CD8-positive, alpha-beta memory T cell (primary cell): ENCODE results near the gene TMEM147. TPM values are rescaled to one million over a fixed set of nuclear protein-coding genes. Genes with fewer than 3 reads are reported as not detected.

Experiments
- CTCF ChIA-PET: fragments of 350-600 bp; sonication (Branson Sonifier 250); formaldehyde crosslinking; loops from one replicate; lab custom pipeline; 2021; ENCODE audit warnings: antibody characterized with exemption; lab: Charles Lee
- POLR2A ChIA-PET: fragments of 350-600 bp; sonication (Branson Sonifier 250); formaldehyde crosslinking; loops from one replicate; lab custom pipeline; 2021; ENCODE audit warnings: antibody characterized with exemption; lab: Charles Lee
- DNase-seq, 5 donors: peaks; one replicate each; pipeline versions ENCODE4 v3.0.0 to v3.0.0-alpha.2; 2020 to 2022; ENCODE audit warnings: mixed read lengths in 1 of 5
- H3K27ac ChIP-seq: one replicate; pipeline ENCODE4 v1.7.0; 2013; ENCODE audit warnings: low read depth, mild to moderate bottlenecking, low read length, moderate library complexity
- H3K27me3 ChIP-seq: 2 replicates; pipeline ENCODE4 v1.7.0; 2013; ENCODE audit warnings: low read length, mild to moderate bottlenecking; ENCODE audit not compliant: insufficient read depth, poor library complexity, severe bottlenecking
- H3K36me3 ChIP-seq: 2 replicates; pipeline ENCODE4 v1.7.0; 2013; ENCODE audit warnings: mild to moderate bottlenecking, low read length, moderate library complexity; ENCODE audit not compliant: insufficient read depth
- H3K4me1 ChIP-seq: 2 replicates; pipeline ENCODE4 v1.7.0; 2013; ENCODE audit warnings: mild to moderate bottlenecking, low read length, moderate library complexity; ENCODE audit not compliant: insufficient read depth
- H3K4me3 ChIP-seq: 2 replicates; pipeline ENCODE4 v1.7.0; 2013; ENCODE audit warnings: mild to moderate bottlenecking, low read length
- H3K9me3 ChIP-seq: 2 replicates; pipeline ENCODE4 v1.7.0; 2013; ENCODE audit warnings: mild to moderate bottlenecking, low read length
- H3K27ac Mint-ChIP-seq, 8 donors: one replicate each; pipeline ENCODE4 v1.8.0; 2020 to 2021; ENCODE audit warnings: mixed read lengths in 8 of 8, mild to moderate bottlenecking in 6 of 8, inconsistent platforms in 3 of 8, moderate library complexity in 3 of 8
- H3K27me3 Mint-ChIP-seq, 2 donors: one replicate each; pipeline ENCODE4 v1.8.0; 2020 to 2021; ENCODE audit warnings: mixed read lengths in 2 of 2, mild to moderate bottlenecking in 1 of 2, moderate library complexity in 1 of 2
- H3K36me3 Mint-ChIP-seq, 3 donors: one replicate each; pipeline ENCODE4 v1.8.0; 2020 to 2021; ENCODE audit warnings: mixed read lengths in 3 of 3, inconsistent platforms in 1 of 3, mild to moderate bottlenecking in 1 of 3
- H3K4me1 Mint-ChIP-seq, 3 donors: one replicate each; pipeline ENCODE4 v1.8.0; 2020 to 2021; ENCODE audit warnings: mixed read lengths in 3 of 3, inconsistent platforms in 1 of 3, mild to moderate bottlenecking in 1 of 3
- H3K4me3 Mint-ChIP-seq, 7 donors: one replicate each; pipeline ENCODE4 v1.8.0; 2020 to 2021; ENCODE audit warnings: mixed read lengths in 7 of 7, mild to moderate bottlenecking in 6 of 7, moderate library complexity in 4 of 7, inconsistent platforms in 2 of 7
- H3K9me3 Mint-ChIP-seq, 5 donors: one replicate each; pipeline ENCODE4 v1.8.0; 2020 to 2022; ENCODE audit warnings: mixed read lengths in 5 of 5, mild to moderate bottlenecking in 3 of 5, moderate library complexity in 2 of 5, inconsistent platforms in 1 of 5
- polyA plus RNA-seq: library from polyadenylated mRNA; unstranded; fragments of 300-500 nt; fragmentation: Illumina TruSeq; gene quantifications from one replicate; pipeline ENCODE4 v1.2.3, GENCODE V29; 2021
- total RNA-seq, 2 experiments: library from RNA; stranded (reverse); gene quantifications; one replicate each; pipeline ENCODE4 v1.2.3, GENCODE V29; 2021

TMEM147 gene
- total and polyA plus RNA-seq, 3 experiments from 2014 or later, result 82.6 to 175 (median 91.4) TPM

DNA sequence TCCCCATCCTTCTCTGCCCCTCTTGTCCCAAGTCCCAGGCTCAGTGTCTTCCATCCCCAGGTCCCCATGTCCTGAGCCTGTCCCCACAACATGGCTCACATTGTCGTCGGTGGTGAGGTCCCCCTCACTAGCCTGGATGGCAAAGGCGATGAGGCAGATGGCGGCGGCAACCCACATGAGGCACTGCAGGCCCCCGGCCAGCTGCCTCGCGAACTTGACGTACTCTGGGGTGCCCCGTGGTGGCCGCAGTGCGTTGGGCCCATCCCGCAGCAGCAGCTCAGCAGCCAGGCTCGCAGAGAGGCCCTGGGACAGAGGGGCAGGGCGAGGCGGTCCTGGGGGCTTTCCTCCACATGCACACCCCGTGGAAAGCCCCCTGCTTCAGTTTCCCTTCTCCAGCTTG lies 16.9 kb downstream of the TMEM147 start:
- H3K27ac ChIP-seq, result no peak overlapping the region
- Mint-ChIP-seq H3K9me3 (no peaks in the 10 kb centered on the region), H3K4me1 (peaks cover 4 to 11% (median 5%) of the 10 kb centered on the region in 3 donors), H3K36me3 (no peaks in the 10 kb centered on the region), H3K27ac (no peak overlapping the region), H3K27me3 (peaks cover 37 to 61% of the 10 kb centered on the region in 2 donors), H3K4me3 (no peak overlapping the region)
- ChIA-PET CTCF (no interaction called here), POLR2A (no interaction called here)
- H3K4me1 ChIP-seq, result peaks cover 8% of the 10 kb centered on the region
- no peak for DNase-seq
- no peak overlapping the region for H3K4me3 ChIP-seq
- H3K27me3 ChIP-seq, result peaks cover 11% of the 10 kb centered on the region
- no peaks in the 10 kb centered on the region for H3K36me3 ChIP-seq
- no peaks in the 10 kb centered on the region for H3K9me3 ChIP-seq

DNA sequence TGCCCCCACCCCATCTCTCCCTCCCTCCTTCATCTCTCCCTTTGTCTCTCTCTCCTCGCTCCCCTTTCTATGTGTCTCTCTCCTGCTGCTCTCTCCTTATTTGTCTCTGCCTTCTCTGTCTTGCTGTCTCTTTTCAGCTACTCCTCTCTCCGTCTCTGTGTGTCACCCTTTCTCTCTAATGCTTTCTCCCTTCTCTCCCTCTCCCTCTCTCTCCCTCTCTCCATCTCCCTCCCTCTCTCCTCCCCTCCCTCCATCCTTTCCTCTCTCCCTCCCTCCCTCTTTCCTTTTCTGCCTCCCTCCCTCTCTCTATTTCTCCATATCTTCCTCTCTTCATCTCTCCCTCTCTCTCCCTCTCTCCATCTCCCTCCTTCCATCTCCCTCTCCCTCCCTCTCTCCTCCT lies 17.4 kb downstream of the TMEM147 start:
- no peak overlapping the region for H3K4me3 ChIP-seq
- Mint-ChIP-seq H3K4me1 (peaks cover 2 to 8% (median 3%) of the 10 kb centered on the region in 3 donors), H3K9me3 (no peaks in the 10 kb centered on the region), H3K4me3 (no peak overlapping the region), H3K27ac (no peak overlapping the region), H3K27me3 (peaks cover 37 to 61% of the 10 kb centered on the region in 2 donors), H3K36me3 (no peaks in the 10 kb centered on the region)
- peaks cover 8% of the 10 kb centered on the region for H3K4me1 ChIP-seq
- no peak overlapping the region for H3K27ac ChIP-seq
- peaks cover 11% of the 10 kb centered on the region for H3K27me3 ChIP-seq
- ChIA-PET POLR2A (no interaction called here), CTCF (no interaction called here)
- H3K9me3 ChIP-seq, result no peaks in the 10 kb centered on the region
- no peaks in the 10 kb centered on the region for H3K36me3 ChIP-seq
- DNase-seq, result no peak

GRCh38 chr19:35563207-35563829 lies 17.9 kb downstream of the TMEM147 start, which contains the start of gene ATP4A:
Gene ATP4A (minus strand): TSS chr19:35563658. CDS start chr19:35563629, 29 bp downstream.
- Mint-ChIP-seq H3K4me3 (no peak within 1 kb of the TSS), H3K27me3 (peaks cover 35 to 60% of the 10 kb centered on the region in 2 donors), H3K9me3 (no peaks in the 10 kb centered on the region), H3K27ac (no peak within 1 kb of the TSS), H3K4me1 (peaks cover 0 to 5% (median 1%) of the 10 kb centered on the region in 3 donors), H3K36me3 (no peaks in the 10 kb centered on the region)
- ChIA-PET POLR2A (no interaction called here), CTCF (no interaction called here)
- no peak for DNase-seq
- H3K27me3 ChIP-seq, result peaks cover 11% of the 10 kb centered on the region
- no peak within 1 kb of the TSS for H3K4me3 ChIP-seq
- no peaks in the 10 kb centered on the region for H3K36me3 ChIP-seq
- peaks cover 3% of the 10 kb centered on the region for H3K4me1 ChIP-seq
- H3K27ac ChIP-seq, result no peak within 1 kb of the TSS
- H3K9me3 ChIP-seq, result no peaks in the 10 kb centered on the region

DNA sequence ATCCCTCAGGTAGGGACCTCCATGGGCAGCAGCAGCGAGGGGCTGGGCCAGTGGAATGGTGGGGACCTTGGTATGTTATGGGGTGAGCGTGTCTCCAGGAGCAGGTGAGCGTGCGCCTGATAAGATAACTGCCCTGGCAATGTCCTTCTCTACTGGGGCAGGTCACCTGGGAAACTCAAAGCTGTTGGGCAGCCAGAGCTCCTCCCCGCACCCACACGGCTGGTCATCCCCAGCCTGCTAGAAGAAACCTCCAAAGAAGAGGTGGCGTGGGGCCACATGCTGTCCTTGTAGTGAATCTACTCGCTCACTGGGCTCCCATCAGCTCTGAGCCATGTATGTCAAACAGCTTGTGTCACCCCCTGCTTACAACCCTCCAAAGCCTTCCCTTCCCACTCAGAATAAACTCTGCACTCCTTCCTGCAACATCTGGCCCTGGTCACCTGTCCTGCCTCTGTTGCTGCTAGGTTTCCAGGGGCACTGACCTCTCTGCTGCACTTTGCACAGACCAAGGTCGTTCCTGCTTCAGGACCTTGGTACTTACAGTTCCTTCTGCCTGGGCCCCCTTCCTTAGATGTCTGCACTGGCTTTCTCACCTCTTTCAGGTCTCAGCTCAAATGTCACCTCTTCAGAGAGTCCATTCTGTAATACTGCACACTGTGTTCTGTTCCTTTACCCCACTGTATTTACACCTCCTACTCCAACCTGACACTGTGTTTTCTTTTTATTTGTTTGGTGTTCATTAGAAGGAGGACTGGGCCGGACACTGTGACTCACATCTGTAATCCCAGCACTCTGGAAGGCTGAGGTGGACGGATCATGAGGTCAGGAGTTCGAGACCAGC lies 19.8 kb downstream of the TMEM147 start:
- Mint-ChIP-seq H3K27ac (peak overlapping the region in 1 of 8 donors; percentile 35), H3K36me3 (no peaks in the 10 kb centered on the region), H3K4me3 (no peak overlapping the region), H3K27me3 (peaks cover 30 to 55% of the 10 kb centered on the region in 2 donors), H3K4me1 (no peaks in the 10 kb centered on the region), H3K9me3 (peaks cover 0 to 4% (median 0%) of the 10 kb centered on the region in 5 donors)
- no peaks in the 10 kb centered on the region for H3K27me3 ChIP-seq
- ChIA-PET CTCF (interaction anchor here (0.6 to 0.7 kb wide), 2 partner anchors 55 to 498 kb away, joined by 3 to 5 read pairs; no protein-coding TSS in a partner anchor), POLR2A (no interaction called here)
- H3K4me3 ChIP-seq, result no peak overlapping the region
- no peak for DNase-seq
- no peaks in the 10 kb centered on the region for H3K4me1 ChIP-seq
- no peaks in the 10 kb centered on the region for H3K9me3 ChIP-seq
- H3K27ac ChIP-seq, result no peak overlapping the region
- no peaks in the 10 kb centered on the region for H3K36me3 ChIP-seq

GRCh38 chr19:35566738-35567137 lies 21.3 kb downstream of the TMEM147 start:
- Mint-ChIP-seq H3K4me3 (no peak overlapping the region), H3K36me3 (no peaks in the 10 kb centered on the region), H3K27me3 (peaks cover 23 to 50% of the 10 kb centered on the region in 2 donors), H3K4me1 (no peaks in the 10 kb centered on the region), H3K9me3 (peaks cover 0 to 4% (median 0%) of the 10 kb centered on the region in 5 donors), H3K27ac (no peak overlapping the region)
- no peak overlapping the region for H3K4me3 ChIP-seq
- no peaks in the 10 kb centered on the region for H3K27me3 ChIP-seq
- CTCF ChIA-PET, result no interaction called here
- POLR2A ChIA-PET, result no interaction called here
- H3K9me3 ChIP-seq, result no peaks in the 10 kb centered on the region
- H3K4me1 ChIP-seq, result no peaks in the 10 kb centered on the region
- H3K27ac ChIP-seq, result no peak overlapping the region
- no peak for DNase-seq
- no peaks in the 10 kb centered on the region for H3K36me3 ChIP-seq

DNA sequence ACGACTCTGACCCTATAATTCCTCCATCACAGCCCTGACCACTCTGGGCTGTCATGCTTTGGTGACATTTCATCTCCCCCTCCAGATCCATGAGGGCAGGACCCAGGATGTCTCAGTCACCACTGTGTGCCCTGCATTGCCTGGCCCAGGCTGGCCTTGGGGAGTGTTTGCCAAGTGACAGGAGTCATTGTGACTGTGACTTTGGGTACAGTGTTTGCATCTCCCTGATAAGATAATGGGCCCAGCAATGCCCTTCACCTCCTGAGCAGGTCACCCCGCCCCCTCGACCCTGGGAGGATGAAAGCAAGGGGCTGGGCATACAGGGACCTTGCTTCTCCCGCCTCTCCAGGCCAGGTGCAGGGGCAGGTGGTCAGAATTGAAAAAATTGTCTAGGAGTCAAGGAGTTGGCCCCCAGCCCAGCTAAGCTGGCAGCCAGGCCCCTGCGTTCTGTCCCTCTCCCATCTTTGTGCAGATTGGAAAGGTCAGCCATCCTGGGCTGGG lies 23.9 kb downstream of the TMEM147 start:
- no peak for DNase-seq

GRCh38 chr19:35571406-35571965 lies 26.1 kb downstream of the TMEM147 start:
- POLR2A ChIA-PET, result no interaction called here
- Histone ChIP-seq H3K27ac (no peak overlapping the region), H3K27me3 (no peaks in the 10 kb centered on the region), H3K36me3 (no peaks in the 10 kb centered on the region), H3K4me3 (no peak overlapping the region), H3K9me3 (peaks cover 5% of the 10 kb centered on the region), H3K4me1 (no peaks in the 10 kb centered on the region)
- Mint-ChIP-seq H3K27ac (no peak overlapping the region), H3K27me3 (peaks cover 13 to 48% of the 10 kb centered on the region in 2 donors), H3K9me3 (peaks cover 16 to 25% (median 20%) of the 10 kb centered on the region in 5 donors), H3K4me1 (no peaks in the 10 kb centered on the region), H3K4me3 (no peak overlapping the region), H3K36me3 (peaks cover 0 to 15% (median 0%) of the 10 kb centered on the region in 3 donors)
- DNase-seq, result no peak
- CTCF ChIA-PET, result no interaction called here

More for the DNA sequence above, 23.9 kb downstream of the TMEM147 start:
- peaks cover 14 to 46% of the 10 kb centered on the region in 2 donors for H3K27me3 Mint-ChIP-seq
- Histone ChIP-seq H3K9me3 (no peaks in the 10 kb centered on the region), H3K4me1 (no peaks in the 10 kb centered on the region), H3K27me3 (no peaks in the 10 kb centered on the region), H3K27ac (no peak overlapping the region), H3K36me3 (no peaks in the 10 kb centered on the region), H3K4me3 (no peak overlapping the region)
- CTCF ChIA-PET, result no interaction called here
- H3K4me1 Mint-ChIP-seq, result no peaks in the 10 kb centered on the region
- no peaks in the 10 kb centered on the region for H3K36me3 Mint-ChIP-seq
- H3K9me3 Mint-ChIP-seq, result peaks cover 0 to 6% (median 4%) of the 10 kb centered on the region in 5 donors
- POLR2A ChIA-PET, result no interaction called here
- H3K27ac Mint-ChIP-seq, result no peak overlapping the region
- H3K4me3 Mint-ChIP-seq, result no peak overlapping the region
